ENCODE measurements around the gene CNTNAP4. TPM values are rescaled to one million over a fixed set of nuclear protein-coding genes. Genes with fewer than 3 reads are reported as not detected.

CNTNAP4 gene
- total RNA-seq, 4 donors from 2014 or later: 0.09 TPM; not detected in 3

- no peaks in the 10 kb centered on the region for H3K27me3 ChIP-seq
- no peak for ATAC-seq
- no peak overlapping the region for H3K4me3 ChIP-seq
- no peaks in the 10 kb centered on the region for H3K36me3 ChIP-seq
- intact Hi-C loops (cut with DNase I; ENCODE audit: low total_unique reads) (no loop called here), in situ Hi-C loops (cut with MboI; ENCODE audit: low sequenced_read_pairs in 4 of 4) (no loop called here)
- no peak for TF ChIP-seq POLR2A (IDR thresholded peaks at IDR 0.05)
- TF ChIP-seq CTCF (IDR thresholded peaks at IDR 0.05 in 4 of 5, conservative IDR thresholded peaks at IDR 0.05 in 1 of 5): no peak
- no peaks in the 10 kb centered on the region for H3K9me3 ChIP-seq
- no peaks in the 10 kb centered on the region for H3K4me1 ChIP-seq
- no peak for DNase-seq
- no peak overlapping the region for H3K27ac ChIP-seq
Measured at GRCh38 chr16:76441391-76441790, 164.2 kb downstream of the CNTNAP4 start.

- Histone ChIP-seq H3K27me3 (no peaks in the 10 kb centered on the region), H3K27ac (no peak overlapping the region), H3K4me1 (no peaks in the 10 kb centered on the region), H3K36me3 (no peaks in the 10 kb centered on the region), H3K4me3 (no peak overlapping the region), H3K9me3 (no peaks in the 10 kb centered on the region)
- in situ Hi-C loops (cut with MboI; ENCODE audit: low sequenced_read_pairs in 4 of 4) (no loop called here), intact Hi-C loops (cut with DNase I; ENCODE audit: low total_unique reads) (no loop called here)
- DNase-seq: no peak
- no peak for TF ChIP-seq POLR2A (IDR thresholded peaks at IDR 0.05)
- TF ChIP-seq CTCF (IDR thresholded peaks at IDR 0.05 in 4 of 5, conservative IDR thresholded peaks at IDR 0.05 in 1 of 5): no peak
- ATAC-seq: no peak
Measured at GRCh38 chr16:76441876-76442275, 164.7 kb downstream of the CNTNAP4 start.

GRCh38 chr16:76443973-76444372 lies 166.8 kb downstream of the CNTNAP4 start:
- in situ Hi-C loops (cut with MboI; ENCODE audit: low sequenced_read_pairs in 4 of 4) (no loop called here), intact Hi-C loops (cut with DNase I; ENCODE audit: low total_unique reads) (no loop called here)
- no peaks in the 10 kb centered on the region for H3K36me3 ChIP-seq
- TF ChIP-seq CTCF (IDR thresholded peaks at IDR 0.05 in 4 of 5, conservative IDR thresholded peaks at IDR 0.05 in 1 of 5) (no peak), POLR2A (IDR thresholded peaks at IDR 0.05) (no peak)
- no peaks in the 10 kb centered on the region for H3K9me3 ChIP-seq
- no peak overlapping the region for H3K27ac ChIP-seq
- no peak overlapping the region for H3K4me3 ChIP-seq
- no peaks in the 10 kb centered on the region for H3K27me3 ChIP-seq
- no peaks in the 10 kb centered on the region for H3K4me1 ChIP-seq
- ATAC-seq (no peak), DNase-seq (no peak)

- H3K9me3 ChIP-seq: no peaks in the 10 kb centered on the region
- no peaks in the 10 kb centered on the region for H3K36me3 ChIP-seq
- no peak overlapping the region for H3K27ac ChIP-seq
- DNase-seq: no peak
- in situ Hi-C loops (cut with MboI; ENCODE audit: low sequenced_read_pairs in 4 of 4) (no loop called here), intact Hi-C loops (cut with DNase I; ENCODE audit: low total_unique reads) (no loop called here)
- no peak for TF ChIP-seq POLR2A (IDR thresholded peaks at IDR 0.05)
- H3K27me3 ChIP-seq: no peaks in the 10 kb centered on the region
- no peaks in the 10 kb centered on the region for H3K4me1 ChIP-seq
- no peak for ATAC-seq
- H3K4me3 ChIP-seq: no peak overlapping the region
Measured at GRCh38 chr16:76444832-76445231, 167.6 kb downstream of the CNTNAP4 start.

GRCh38 chr16:76445815-76446214 lies 168.6 kb downstream of the CNTNAP4 start:
- Histone ChIP-seq H3K4me3 (no peak overlapping the region), H3K9me3 (no peaks in the 10 kb centered on the region), H3K36me3 (no peaks in the 10 kb centered on the region), H3K27ac (no peak overlapping the region), H3K4me1 (no peaks in the 10 kb centered on the region), H3K27me3 (no peaks in the 10 kb centered on the region)
- DNase-seq: no peak
- no peak for ATAC-seq
- in situ Hi-C loops (cut with MboI; ENCODE audit: low sequenced_read_pairs in 4 of 4): no loop called here
- TF ChIP-seq CTCF (IDR thresholded peaks at IDR 0.05 in 4 of 5, conservative IDR thresholded peaks at IDR 0.05 in 1 of 5) (no peak), POLR2A (IDR thresholded peaks at IDR 0.05) (no peak)
- intact Hi-C loops (cut with DNase I; ENCODE audit: low total_unique reads): no loop called here

Data from gastrocnemius medialis (tissue), 4 donors.